GM19099 (cell line): ENCODE results near the gene TTC13.

ENCODE experiments used
- POLR2A ChIP-seq: IDR thresholded peaks from 3 replicates; pipeline ENCODE4 v1.6.1; 2011; ENCODE audit warnings: low read depth; ENCODE audit not compliant: insufficient read length; ENCODE audit errors: extremely low read depth

The TTC13 gene

GRCh38 chr1:230906226-230906625 is 72.4 kb downstream of the TTC13 start:
- no peak for TF ChIP-seq POLR2A

DNA sequence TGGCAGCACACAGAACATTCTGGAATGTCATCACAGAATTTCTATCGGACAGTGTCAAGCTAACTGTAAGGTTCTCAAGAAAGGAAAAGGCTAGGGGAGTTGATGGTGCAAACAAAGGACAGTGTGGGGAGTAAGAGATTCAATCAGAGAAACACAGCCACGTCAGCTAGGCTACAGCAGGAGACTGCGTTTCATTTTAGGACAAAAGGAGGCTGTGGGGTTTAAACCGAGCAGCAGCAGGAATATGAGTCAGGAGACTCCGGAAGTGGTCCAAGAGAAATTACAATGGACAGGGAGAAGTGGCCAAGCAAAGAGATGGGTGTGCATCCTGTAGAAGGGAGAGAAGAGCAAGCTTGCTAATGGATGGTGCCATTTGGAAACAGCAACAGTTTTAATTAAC is 72.9 kb downstream of the TTC13 start:
- no peak for TF ChIP-seq POLR2A

DNA sequence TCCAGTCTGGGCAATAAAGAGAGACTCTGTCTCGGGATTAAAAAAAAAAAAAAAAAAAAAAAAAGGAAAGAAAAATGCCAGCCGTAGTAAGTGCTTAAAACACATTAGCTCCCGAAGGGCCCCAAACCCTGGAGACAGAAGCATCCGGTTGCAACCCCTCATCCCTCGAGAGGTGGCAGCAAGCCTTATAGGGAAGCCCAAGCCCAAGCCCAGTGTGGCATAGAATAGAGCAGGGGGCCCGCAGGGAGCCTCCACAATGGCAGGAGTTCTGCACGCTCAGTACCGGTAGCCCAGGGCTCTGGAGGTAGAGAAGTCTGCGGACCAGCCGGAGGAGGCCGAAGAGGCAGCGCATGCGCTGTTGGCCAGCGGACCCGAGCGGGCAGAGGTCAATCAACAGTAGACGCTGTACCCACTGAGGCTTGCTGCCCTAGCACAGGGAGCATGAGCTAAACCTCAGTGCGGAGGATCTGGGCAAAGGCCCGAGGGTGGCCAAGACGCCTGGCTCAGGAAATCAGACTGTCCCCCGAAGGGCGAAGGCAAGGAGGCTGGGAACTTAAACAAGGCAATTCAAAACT is 76.2 kb downstream of the TTC13 start:
- TF ChIP-seq POLR2A: no peak

DNA sequence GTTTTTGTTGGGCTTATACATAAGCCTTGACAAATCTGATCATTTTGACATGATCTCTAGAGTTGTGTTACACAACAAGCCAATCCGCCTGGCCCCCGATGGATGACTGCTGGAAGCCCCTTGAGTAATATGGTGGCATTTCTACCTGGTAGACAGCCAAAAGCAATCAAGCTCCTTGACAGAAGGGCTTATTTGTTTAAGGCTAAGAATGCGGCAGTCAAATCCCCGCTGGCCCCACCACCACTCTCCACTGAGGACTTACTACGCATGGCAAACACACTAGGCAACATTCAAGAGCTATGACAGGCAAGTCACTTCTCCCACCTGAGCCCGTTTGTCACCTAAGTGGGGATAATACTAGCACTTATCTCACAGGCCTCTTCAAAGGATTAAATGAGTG is 77.0 kb downstream of the TTC13 start:
- no peak for TF ChIP-seq POLR2A

DNA sequence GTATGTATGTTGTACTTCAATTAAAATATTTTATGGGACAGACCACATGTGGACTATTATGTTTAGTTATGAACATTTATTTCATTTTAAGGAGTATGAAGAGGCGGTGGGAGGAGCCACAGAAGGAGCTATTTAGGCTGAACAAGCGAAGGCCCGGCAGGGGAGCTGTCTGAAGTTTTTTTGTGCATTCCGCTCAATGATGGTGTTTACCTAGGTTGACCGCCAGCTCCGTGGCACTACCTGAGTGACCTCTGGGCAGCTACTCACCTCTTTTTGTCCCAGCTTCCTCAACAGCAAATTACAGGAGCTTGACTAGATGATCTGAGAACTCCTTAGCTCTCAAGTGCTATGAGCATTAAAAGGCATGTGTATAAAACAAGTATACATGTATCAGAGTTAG is 77.7 kb downstream of the TTC13 start:
- no peak for TF ChIP-seq POLR2A

- no peak for TF ChIP-seq POLR2A
Observed at GRCh38 chr1:230899841-230900251, 78.8 kb downstream of the TTC13 start.

- TF ChIP-seq POLR2A: no peak
Observed at GRCh38 chr1:230898748-230899147, 79.9 kb downstream of the TTC13 start.

DNA sequence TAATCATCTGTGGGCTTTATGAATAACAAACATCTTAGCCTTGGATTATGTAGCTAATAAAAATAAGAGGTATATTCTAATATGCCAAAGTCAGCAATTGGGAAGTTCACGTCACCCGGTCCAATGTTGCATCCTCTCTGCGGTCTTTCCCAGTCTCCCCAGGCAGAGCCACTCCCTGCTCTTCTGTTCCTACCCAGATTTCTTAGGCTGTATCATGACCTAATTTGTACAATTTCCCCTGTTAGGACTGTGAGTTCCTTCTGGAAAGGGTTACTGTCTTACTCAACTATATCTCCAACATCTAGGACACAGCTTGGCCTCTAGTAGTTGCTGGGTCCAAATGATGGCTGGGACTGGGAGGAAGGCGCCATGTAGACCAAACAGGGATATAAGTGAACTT is 80.5 kb downstream of the TTC13 start:
- no peak for TF ChIP-seq POLR2A

DNA sequence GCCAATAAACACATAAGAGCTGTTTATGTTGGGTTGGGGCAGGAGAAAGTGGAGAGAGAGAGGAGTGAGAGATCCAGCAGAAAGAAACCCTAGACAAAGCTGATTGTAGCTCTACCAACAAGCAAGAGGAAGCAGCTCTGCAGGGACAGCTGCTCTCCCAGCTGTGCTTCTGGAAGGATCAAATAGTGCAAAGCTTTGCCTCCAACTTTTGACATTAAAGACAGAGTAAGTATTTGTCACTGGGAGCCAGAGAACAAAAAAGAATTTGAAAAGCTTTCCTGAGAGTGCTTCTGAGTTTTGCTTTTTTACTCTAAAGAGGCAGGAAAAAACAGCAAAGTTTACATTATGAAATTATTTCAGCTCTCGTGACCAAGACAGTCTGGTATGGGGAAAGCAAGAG is 81.9 kb downstream of the TTC13 start:
- TF ChIP-seq POLR2A: no peak

- TF ChIP-seq POLR2A: no peak
Observed at GRCh38 chr1:230895452-230895851, 83.2 kb downstream of the TTC13 start.

GRCh38 chr1:230894664-230895063 is 84.0 kb downstream of the TTC13 start:
- TF ChIP-seq POLR2A: no peak

DNA sequence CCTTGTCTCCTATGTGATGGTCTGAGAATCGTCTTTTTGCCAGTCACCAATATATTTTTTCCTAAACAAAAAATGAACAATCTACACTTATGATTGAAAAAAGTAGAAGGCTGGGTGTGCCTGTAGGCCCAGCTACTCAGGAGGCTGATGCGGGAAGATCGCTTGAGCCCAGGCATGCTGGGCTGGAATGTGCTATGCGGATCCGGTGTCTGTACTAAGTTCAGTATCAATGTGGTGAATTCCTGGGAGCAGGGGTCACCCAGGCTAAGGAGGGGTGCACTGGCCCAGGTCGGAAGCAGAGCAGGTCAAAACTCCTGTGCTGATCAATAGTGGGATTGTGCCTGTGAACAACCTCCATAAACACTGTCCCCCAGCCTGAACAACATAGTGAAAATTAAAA is 84.6 kb downstream of the TTC13 start:
- no peak for TF ChIP-seq POLR2A

- TF ChIP-seq POLR2A: no peak
Observed at GRCh38 chr1:230892018-230892491, 86.6 kb downstream of the TTC13 start.

GRCh38 chr1:230891413-230891812 is 87.2 kb downstream of the TTC13 start:
- TF ChIP-seq POLR2A: no peak

- no peak for TF ChIP-seq POLR2A
Observed at GRCh38 chr1:230884646-230885045, 94.0 kb downstream of the TTC13 start.

DNA sequence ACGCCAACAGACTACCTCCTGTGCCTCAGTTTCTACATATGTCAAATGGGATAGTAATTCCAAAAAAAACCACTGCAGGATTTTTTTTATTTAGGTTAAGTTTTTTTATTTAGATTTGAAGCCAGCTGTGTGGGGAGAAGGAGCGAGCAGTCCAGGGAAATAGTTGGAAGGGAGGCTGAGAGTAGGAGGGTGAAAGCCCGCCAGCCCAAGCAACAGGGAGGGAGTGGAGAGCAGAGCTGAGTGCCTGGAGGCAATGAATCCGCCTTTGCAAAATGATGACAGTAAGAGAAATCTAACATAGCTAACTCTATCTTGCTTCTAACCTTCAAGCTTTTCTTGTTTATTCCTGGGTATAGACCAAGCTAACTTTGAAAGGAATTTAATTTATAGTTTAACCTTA is 94.7 kb downstream of the TTC13 start:
- TF ChIP-seq POLR2A: no peak

DNA sequence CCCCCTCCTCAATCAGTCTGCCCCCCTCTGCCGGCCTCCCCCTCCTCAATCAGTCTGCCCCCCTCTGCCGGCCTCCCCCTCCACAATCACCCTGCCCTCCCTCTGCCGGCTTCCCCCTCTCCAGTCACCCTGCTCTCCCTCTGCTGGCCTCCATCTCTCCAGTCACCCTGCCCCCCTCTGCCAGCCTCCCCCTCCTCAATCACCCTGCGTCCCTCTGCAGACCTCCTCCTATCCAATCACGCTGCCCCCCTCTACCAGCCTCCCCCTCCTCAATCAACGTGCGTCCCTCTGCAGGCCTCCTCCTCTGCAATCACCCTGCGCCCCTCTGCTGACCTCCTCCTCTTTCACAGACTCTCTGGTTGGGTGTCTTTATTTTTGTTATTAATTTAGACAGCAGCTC is 98.9 kb downstream of the TTC13 start:
- no peak for TF ChIP-seq POLR2A

DNA sequence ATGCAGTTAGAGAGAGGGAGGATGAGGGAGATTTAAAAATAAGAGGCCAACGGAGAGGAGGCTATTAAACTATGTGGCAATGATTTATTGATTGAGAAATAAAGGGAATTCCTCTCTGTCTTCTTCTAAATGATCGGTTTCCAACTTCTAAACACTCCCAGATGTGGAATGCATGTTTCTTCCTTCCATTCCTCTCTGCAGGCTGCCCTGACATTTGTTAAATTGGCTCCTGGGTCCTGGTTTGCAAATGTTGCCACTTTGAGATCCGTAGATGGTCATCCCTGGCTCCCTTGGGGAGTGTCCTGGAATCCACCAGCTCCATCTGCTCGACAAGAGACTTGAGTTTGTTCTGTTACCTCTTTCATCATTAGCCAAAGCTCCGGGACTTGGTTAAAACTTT is 100.1 kb downstream of the TTC13 start:
- no peak for TF ChIP-seq POLR2A

DNA sequence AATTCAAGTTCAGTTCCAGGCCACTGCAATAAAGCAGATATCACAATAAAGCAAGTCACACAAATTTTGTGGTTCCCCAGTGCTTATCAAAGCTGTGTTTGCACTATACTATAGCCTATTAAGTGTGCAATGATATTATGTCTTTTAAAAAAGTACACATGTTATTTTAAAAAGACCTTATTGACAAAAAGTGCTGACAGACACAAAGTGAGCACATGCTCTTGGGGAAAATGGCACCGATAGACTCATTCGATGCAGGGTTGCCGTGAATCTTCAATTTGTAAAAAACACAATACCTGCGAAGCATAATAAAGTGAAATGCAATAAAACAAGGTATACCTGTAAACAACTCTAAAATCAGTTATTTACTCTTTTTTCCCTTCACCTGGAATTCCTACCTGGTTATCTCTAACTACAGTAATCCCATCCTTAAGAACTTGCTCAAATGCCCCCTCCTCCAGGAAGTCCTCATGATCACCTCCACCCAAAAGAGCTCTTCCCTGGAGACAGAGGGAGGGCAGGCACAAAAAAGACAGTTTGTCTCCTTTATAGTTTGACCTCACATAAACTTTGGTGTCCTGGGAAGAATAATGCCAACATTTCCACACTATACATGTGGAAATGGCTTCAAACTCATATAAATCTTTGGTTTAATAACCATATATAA is 100.6 kb downstream of the TTC13 start:
- TF ChIP-seq POLR2A: no peak
